Measurements from ENCODE around the gene SYT14. TPM values are rescaled to one million over a fixed set of nuclear protein-coding genes. Genes with fewer than 3 reads are reported as not detected.
"Not testable (repeated sequence)": the region's sequence is repeated elsewhere in the genome, so short reads cannot be mapped to it uniquely, and the experiment has no call there.

Gene SYT14
- total and polyA plus RNA-seq, 11 donors: not detected

- intact Hi-C loops (cut with DNase I): no loop called here
- H3K9me3 ChIP-seq: peaks cover 0 to 5% (median 0%) of the 10 kb centered on the region in 12 donors
- H3K27ac ChIP-seq: no peak overlapping the region
- no peaks in the 10 kb centered on the region for H3K4me1 ChIP-seq
- TF ChIP-seq CTCF (IDR thresholded peaks at IDR 0.05) (peak in 1 of 12 donors; percentile 12), POLR2A (IDR thresholded peaks at IDR 0.05) (no peak)
- 53 to 56% (median 55%) methylated on average over 3 of the region's 3 CpGs for WGBS, 4 donors
- no peak overlapping the region for H3K4me3 ChIP-seq
- no peaks in the 10 kb centered on the region for H3K36me3 ChIP-seq
- ATAC-seq (no peak), DNase-seq (no peak)
- H3K27me3 ChIP-seq: no peaks in the 10 kb centered on the region
These were observed 38.1 kb upstream of the SYT14 start for GRCh38 chr1:209899948-209900347.

- ATAC-seq (no peak), DNase-seq (no peak)
- TF ChIP-seq CTCF (IDR thresholded peaks at IDR 0.05) (no peak), POLR2A (IDR thresholded peaks at IDR 0.05) (no peak)
- Histone ChIP-seq H3K36me3 (no peaks in the 10 kb centered on the region), H3K27me3 (no peaks in the 10 kb centered on the region), H3K27ac (no peak overlapping the region), H3K4me1 (no peaks in the 10 kb centered on the region), H3K9me3 (peaks cover 0 to 12% (median 0%) of the 10 kb centered on the region in 12 donors), H3K4me3 (no peak overlapping the region)
- intact Hi-C loops (cut with DNase I): no loop called here
- 93 to 100% (median 95%) methylated on average over 1 of the region's 1 CpG for WGBS, 4 donors
These were observed 37.3 kb upstream of the SYT14 start for GRCh38 chr1:209900734-209901133.

GRCh38 chr1:209901211-209901610 is 36.8 kb upstream of the SYT14 start:
- TF ChIP-seq POLR2A (IDR thresholded peaks at IDR 0.05): no peak
- TF ChIP-seq CTCF (IDR thresholded peaks at IDR 0.05): no peak
- Histone ChIP-seq H3K4me3 (no peak overlapping the region), H3K27me3 (no peaks in the 10 kb centered on the region), H3K9me3 (peaks cover 0 to 16% (median 0%) of the 10 kb centered on the region in 12 donors), H3K36me3 (no peaks in the 10 kb centered on the region), H3K27ac (no peak overlapping the region), H3K4me1 (no peaks in the 10 kb centered on the region)
- WGBS, 4 donors: 83 to 92% (median 89%) methylated on average over 2 of the region's 2 CpGs
- ATAC-seq (no peak), DNase-seq (no peak)
- intact Hi-C loops (cut with DNase I): no loop called here

- H3K4me1 ChIP-seq; DNase-seq; ATAC-seq; intact Hi-C loops (cut with DNase I); H3K27me3 ChIP-seq; H3K27ac ChIP-seq; H3K36me3 ChIP-seq; H3K4me3 ChIP-seq: not testable (repeated sequence)
- peaks cover 0 to 16% (median 0%) of the 10 kb centered on the region in 12 donors for H3K9me3 ChIP-seq
- 89 to 93% methylated on average over 1 of the region's 1 CpG; no CpG with 5 or more reads in 2 of the 4 donors for WGBS, 4 donors
These were observed 33.2 kb upstream of the SYT14 start for GRCh38 chr1:209904774-209905173.

GRCh38 chr1:209911746-209912145 is 26.3 kb upstream of the SYT14 start:
- intact Hi-C loops (cut with DNase I): no loop called here
- H3K27ac ChIP-seq: no peak overlapping the region
- H3K4me1 ChIP-seq: no peaks in the 10 kb centered on the region
- no peak for ATAC-seq
- H3K4me3 ChIP-seq: no peak overlapping the region
- no peak for DNase-seq
- no peaks in the 10 kb centered on the region for H3K36me3 ChIP-seq
- H3K27me3 ChIP-seq: no peaks in the 10 kb centered on the region
- 81% methylated on average over 3 of the region's 3 CpGs; no CpG with 5 or more reads in 3 of the 4 donors for WGBS, 4 donors
- TF ChIP-seq CTCF (IDR thresholded peaks at IDR 0.05) (no peak), POLR2A (IDR thresholded peaks at IDR 0.05) (no peak)
- H3K9me3 ChIP-seq: peaks cover 0 to 5% (median 0%) of the 10 kb centered on the region in 12 donors

Data from heart left ventricle (tissue), 16 donors.